H1 (cell line): ENCODE results near the gene ANO6. TPM values are rescaled to one million over a fixed set of nuclear protein-coding genes. Genes with fewer than 3 reads are reported as not detected.
A peak's percentile ranks its signal among the peaks of the same experiment; 100 is the strongest.

ENCODE experiments used
- CTCF ChIA-PET: fragments of 300-600 bp; sonication (Branson Sonifier 250); formaldehyde crosslinking; loops from one replicate; lab custom pipeline; 2021; ENCODE audit not compliant: partially characterized antibody; lab: Charles Lee
- POLR2A ChIA-PET: fragments of 300-600 bp; sonication (Branson Sonifier 250); formaldehyde crosslinking; loops from one replicate; lab custom pipeline; 2021; ENCODE audit warnings: inconsistent platforms; ENCODE audit not compliant: partially characterized antibody; lab: Charles Lee
- DNase-seq, 2 experiments: peaks; one replicate each; pipeline versions ENCODE4 v3.0.0 to v3.0.0-alpha.2; 2010 to 2022; ENCODE audit warnings: low spot score in 2 of 2, low read depth in 1 of 2, mixed read lengths in 1 of 2
- FAIRE-seq: peaks from 2 replicates; lab custom pipeline; 2011; peaks lifted over from hg19 to GRCh38; lab: Jason Lieb, UNC
- H2AFZ ChIP-seq: 2 replicates; pipeline ENCODE4 v1.8.1; 2012; ENCODE audit warnings: low read length, inconsistent platforms
- H2AK5ac ChIP-seq: 2 replicates; pipeline ENCODE4 v1.6.1; 2013; ENCODE audit warnings: low read depth, low read length
- H2BK120ac ChIP-seq: replicated peaks from 2 replicates; pipeline ENCODE3; 2013; ENCODE audit warnings: low read depth, low read length, inconsistent platforms
- H2BK12ac ChIP-seq: 2 replicates; pipeline ENCODE4 v1.6.1; 2013; ENCODE audit warnings: low read depth, low read length
- H2BK15ac ChIP-seq: 2 replicates; pipeline ENCODE4 v1.6.1; 2013; ENCODE audit warnings: low read length
- H2BK20ac ChIP-seq: 2 replicates; pipeline ENCODE4 v1.6.1; 2013; ENCODE audit warnings: low read length
- H2BK5ac ChIP-seq: 2 replicates; pipeline ENCODE4 v1.6.1; 2013; ENCODE audit warnings: low read depth, low read length
- H3K14ac ChIP-seq: 2 replicates; pipeline ENCODE4 v1.6.1; 2013; ENCODE audit warnings: inconsistent platforms; ENCODE audit not compliant: insufficient read length
- H3K18ac ChIP-seq: 2 replicates; pipeline ENCODE4 v1.6.1; 2013; ENCODE audit warnings: low read length; ENCODE audit errors: extremely low read depth
- H3K23ac ChIP-seq: 2 replicates; pipeline ENCODE4 v1.6.1; 2013; ENCODE audit warnings: inconsistent platforms; ENCODE audit not compliant: insufficient read length
- H3K23me2 ChIP-seq: 2 replicates; pipeline ENCODE4 v1.6.1; 2013; ENCODE audit warnings: low read depth, low read length
- H3K27ac ChIP-seq: 2 replicates; pipeline ENCODE4 v1.6.1; 2011; ENCODE audit warnings: low read depth, low read length, inconsistent platforms
- H3K27me3 ChIP-seq, 4 experiments: replicated peaks in 1 of 4; 1 replicate in 1 of 4; 2 replicates in 3 of 4; pipeline versions ENCODE4 v1.6.1 to v1.8.1; 2011 to 2013; ENCODE audit warnings: low read length in 3 of 4, mild to moderate bottlenecking in 3 of 4, inconsistent platforms in 2 of 4, mixed read lengths in 2 of 4, moderate library complexity in 1 of 4; ENCODE audit not compliant: control insufficient read depth in 3 of 4, insufficient read depth in 3 of 4; ENCODE audit errors: extremely low read depth in 1 of 4
- H3K36me3 ChIP-seq, 4 experiments: 2 replicates each; pipeline versions ENCODE4 v1.6.1 to v1.8.1; 2011 to 2013; ENCODE audit warnings: mild to moderate bottlenecking in 4 of 4, low read length in 3 of 4, moderate library complexity in 2 of 4, control low read depth in 1 of 4, inconsistent platforms in 1 of 4; ENCODE audit not compliant: insufficient read depth in 4 of 4, control insufficient read depth in 2 of 4
- H3K4ac ChIP-seq: replicated peaks from 2 replicates; pipeline ENCODE3; 2013; ENCODE audit warnings: low read length, low read depth, mixed read lengths, inconsistent platforms; ENCODE audit not compliant: insufficient read length
- H3K4me1 ChIP-seq, 4 experiments: replicated peaks in 1 of 4; 1 replicate in 1 of 4; 2 replicates in 3 of 4; pipeline versions ENCODE4 v1.6.1 to v1.8.1; 2011 to 2013; ENCODE audit warnings: low read length in 3 of 4, inconsistent platforms in 2 of 4, mixed read lengths in 1 of 4; ENCODE audit not compliant: insufficient read depth in 4 of 4, control insufficient read depth in 3 of 4
- H3K4me2 ChIP-seq, 2 experiments: 2 replicates each; pipeline versions ENCODE4 v1.6.1 to v1.8.1; 2011 to 2013; ENCODE audit warnings: low read depth in 2 of 2, low read length in 2 of 2, control low read depth in 1 of 2, inconsistent platforms in 1 of 2, mild to moderate bottlenecking in 1 of 2; ENCODE audit not compliant: insufficient read depth in 1 of 2
- H3K4me3 ChIP-seq, 4 experiments: fragments of 200-600, 300-600 bp in 1 of 4; sonication (generic), shearing (Covaris generic), sonication (Bioruptor Twin) in 1 of 4; 2 replicates each; pipeline versions ENCODE4 v1.5.1 to v1.8.1; 2011 to 2016; ENCODE audit warnings: low read length in 4 of 4, low read depth in 3 of 4, control low read depth in 2 of 4, inconsistent platforms in 2 of 4, mild to moderate bottlenecking in 2 of 4, mixed read lengths in 1 of 4, moderate library complexity in 1 of 4; ENCODE audit not compliant: insufficient read depth in 2 of 4; ENCODE audit errors: extremely low read depth in 1 of 4
- H3K56ac ChIP-seq: replicated peaks from 2 replicates; pipeline ENCODE3; 2013; ENCODE audit warnings: low read depth, mild to moderate bottlenecking, mixed read lengths, low read length, inconsistent platforms; ENCODE audit not compliant: insufficient read length
- H3K79me1 ChIP-seq: 2 replicates; pipeline ENCODE4 v1.6.1; 2013; ENCODE audit warnings: low read depth, low read length, control low read depth
- H3K79me2 ChIP-seq, 2 experiments: 2 replicates each; pipeline versions ENCODE4 v1.6.1 to v1.8.1; 2012 to 2013; ENCODE audit warnings: low read length in 2 of 2, mild to moderate bottlenecking in 2 of 2, inconsistent platforms in 1 of 2; ENCODE audit not compliant: insufficient read depth in 2 of 2, control insufficient read depth in 1 of 2
- H3K9ac ChIP-seq, 4 experiments: replicated peaks in 1 of 4; 1 replicate in 1 of 4; 2 replicates in 3 of 4; pipeline versions ENCODE4 v1.6.1 to v1.8.1; 2011 to 2013; ENCODE audit warnings: low read depth in 3 of 4, low read length in 3 of 4, control low read depth in 2 of 4, mild to moderate bottlenecking in 2 of 4, moderate library complexity in 2 of 4, inconsistent platforms in 1 of 4; ENCODE audit errors: extremely low read depth in 1 of 4
- H3K9me3 ChIP-seq, 2 experiments: 2 replicates each; pipeline versions ENCODE4 v1.6.1 to v1.8.1; 2012 to 2013; ENCODE audit warnings: mild to moderate bottlenecking in 2 of 2, moderate library complexity in 2 of 2, control low read depth in 1 of 2, inconsistent platforms in 1 of 2, low read depth in 1 of 2, low read length in 1 of 2, mixed read lengths in 1 of 2; ENCODE audit not compliant: insufficient read depth in 2 of 2
- H4K20me1 ChIP-seq, 2 experiments: replicated peaks in 1 of 2; 2 replicates each; pipeline versions ENCODE3 to v1.8.1; 2011 to 2013; ENCODE audit warnings: inconsistent platforms in 2 of 2, low read length in 2 of 2, mild to moderate bottlenecking in 1 of 2; ENCODE audit not compliant: insufficient read depth in 2 of 2, control insufficient read depth in 1 of 2
- H4K5ac ChIP-seq: 2 replicates; pipeline ENCODE4 v1.6.1; 2013; ENCODE audit warnings: low read length, low read depth, mixed read lengths, inconsistent platforms; ENCODE audit not compliant: insufficient read length
- H4K8ac ChIP-seq: 2 replicates; pipeline ENCODE4 v1.8.0; 2013; ENCODE audit warnings: mild to moderate bottlenecking, moderate library complexity, low read length, inconsistent platforms; ENCODE audit not compliant: insufficient read depth; ENCODE audit errors: extremely low read depth
- H4K91ac ChIP-seq: replicated peaks from 2 replicates; pipeline ENCODE3; 2013; ENCODE audit warnings: low read length, mixed read lengths, inconsistent platforms; ENCODE audit not compliant: insufficient read length
- ASH2L ChIP-seq: fragments of 200-600, 300-600 bp; sonication (generic); IDR thresholded peaks from one replicate; pipeline ENCODE4 v1.7.1; 2017; ENCODE audit warnings: low read length
- BACH1 ChIP-seq: IDR thresholded peaks from 2 replicates; pipeline ENCODE4 v1.6.1; 2012; ENCODE audit warnings: low read length, improper control_type of control experiment
- NANOG ChIP-seq: IDR thresholded peaks from 2 replicates; pipeline ENCODE4 v1.6.1; 2011; ENCODE audit warnings: low read length, low read depth, mild to moderate bottlenecking, inconsistent platforms; ENCODE audit not compliant: insufficient read depth, poor library complexity, severe bottlenecking
- RFX5 ChIP-seq: IDR thresholded peaks from 2 replicates; pipeline ENCODE4 v1.6.1; 2011; ENCODE audit warnings: low read depth, low read length, improper control_type of control experiment, borderline replicate concordance
- RNF2 ChIP-seq: fragments of 200-900, 300-1000 bp; sonication (generic); IDR thresholded peaks from 2 replicates; pipeline ENCODE4 v1.7.1; 2016; ENCODE audit warnings: borderline replicate concordance, low read depth, mild to moderate bottlenecking, antibody characterized with exemption, low read length; ENCODE audit not compliant: poor library complexity, severe bottlenecking; ENCODE audit errors: missing control alignments
- ZNF274 ChIP-seq: IDR thresholded peaks from 2 replicates; pipeline ENCODE4 v1.7.0; 2012; ENCODE audit warnings: low read length, borderline replicate concordance; ENCODE audit errors: extremely low read depth
- WGBS, 2 experiments: shearing (Covaris generic) in 1 of 2; methylation state at CpG; one replicate each; pipeline versions ENCODE4 v1.1.6 to v1.1.7; 2013 to 2015; ENCODE audit warnings: low lambda C conversion rate in 2 of 2, mixed read lengths in 2 of 2, inconsistent platforms in 1 of 2, low coverage in 1 of 2, missing lambda C conversion rate in 1 of 2; ENCODE audit not compliant: insufficient replicate concordance in 2 of 2, insufficient coverage in 1 of 2, insufficient read length in 1 of 2; ENCODE audit errors: extremely low coverage in 1 of 2, missing lambda C conversion rate in 1 of 2; 5-methylcytosine and 5-hydroxymethylcytosine counted together
- polyA plus RNA-seq, 7 experiments: library from polyadenylated mRNA; depleted of rRNA in 3 of 7; stranded (reverse) in 5 of 7; unstranded in 2 of 7; fragments of >200 nt in 5 of 7; fragments of 200-250 nt in 2 of 7; gene quantifications; 1 replicate in 5 of 7; 2 replicates in 1 of 7; 4 replicates in 1 of 7; pipeline versions ENCODE4 v1.2.1 to v1.2.3, GENCODE V29; 2011 to 2013; ENCODE audit warnings: missing spikeins in 2 of 7, mixed read lengths in 2 of 7
- total RNA-seq: library from RNA; stranded (reverse); fragmentation: NEBNext Ultra II Directional; extraction: Animal tissue kit (Norgen Biotek cat#: 25700); gene quantifications from 2 replicates; pipeline ENCODE4 v1.2.1, GENCODE V29; 2021
- TF ChIP-seq, protein P1 (sequence below): IDR thresholded peaks from 2 replicates; pipeline ENCODE4 v1.6.1; 2011; ENCODE audit warnings: low read depth, mild to moderate bottlenecking, low read length; ENCODE audit not compliant: insufficient read depth
- TF ChIP-seq, protein P2 (sequence below), 3 experiments: IDR thresholded peaks; 1 replicate in 2 of 3; 2 replicates in 1 of 3; pipeline versions ENCODE4 v1.5.1 to v1.6.1; 2011; ENCODE audit warnings: low read length in 3 of 3, mild to moderate bottlenecking in 3 of 3, inconsistent platforms in 2 of 3, low read depth in 1 of 3, moderate library complexity in 1 of 3; ENCODE audit not compliant: insufficient read depth in 1 of 3; ENCODE audit errors: control extremely low read depth in 1 of 3

ANO6 gene
- total and polyA plus RNA-seq, 2 of the 8 experiments (the other 6 are each of a cell fraction or from before 2014, with no cell fraction given), result 15.1 to 39.7 TPM

DNA sequence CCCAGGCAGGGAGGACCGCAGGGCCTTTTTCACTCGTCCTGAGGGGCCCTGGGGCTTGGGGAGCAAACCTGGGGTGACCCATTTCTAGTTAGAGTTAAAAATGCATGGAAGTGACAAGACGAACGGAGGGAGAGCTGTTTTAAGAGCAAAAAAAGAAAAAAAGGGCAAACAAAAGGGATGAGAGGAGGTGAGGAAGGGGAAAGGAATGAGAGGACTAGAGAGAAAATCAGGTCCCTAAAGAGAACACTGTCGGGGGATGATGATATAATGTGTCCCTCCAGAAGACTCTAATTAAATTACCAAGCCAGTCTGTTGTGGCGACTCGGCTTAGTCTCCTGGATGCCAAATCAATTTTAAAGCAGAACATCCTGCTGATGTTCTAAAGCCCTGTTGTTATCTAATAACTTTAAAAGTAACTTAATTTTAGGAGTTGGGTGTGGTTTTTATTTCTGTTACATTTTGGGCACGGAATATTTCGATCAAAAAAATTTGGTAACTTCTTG lies 1.1 kb downstream of the ANO6 start:
- no peak for DNase-seq
- H3K4me3 ChIP-seq, result peak overlapping the region; percentile 70 to 98 (median 84)
- WGBS, 2 experiments, result 11% methylated on average over 9 of the region's 9 CpGs; no CpG with 5 or more reads in 1 of the 2 experiments
- H3K4ac ChIP-seq, result no peak overlapping the region
- no peaks in the 10 kb centered on the region for H3K27me3 ChIP-seq
- no peak overlapping the region for H2BK15ac ChIP-seq
- peak overlapping the region in 3 of 4 experiments; percentile 67 to 90 (median 78); a peak in 5 of 7 replicates for H3K9ac ChIP-seq
- H3K4me2 ChIP-seq, result peak overlapping the region; percentile 94 to 98
- H2BK20ac ChIP-seq, result no peak overlapping the region
- CTCF ChIA-PET, result interaction anchor here (1.0 to 2.0 kb wide), 6 partner anchors 10 to 171 kb away, joined by 3 to 10 read pairs (median 4); no protein-coding TSS in a partner anchor
- 0 out of 2 replicates have a peak overlapping the region, but pooled peaks have one; percentile 69 for H2BK5ac ChIP-seq
- peaks cover 6 to 50% of the 10 kb centered on the region in 2 experiments for H3K79me2 ChIP-seq
- H4K8ac ChIP-seq, result no peak overlapping the region
- H3K4me1 ChIP-seq, result peaks cover 0 to 21% (median 11%) of the 10 kb centered on the region in 4 experiments; a peak in 5 of 7 replicates
- H3K23me2 ChIP-seq, result peaks cover 4% of the 10 kb centered on the region
- FAIRE-seq, result no peak
- POLR2A ChIA-PET, result interaction anchor here (0.7 to 7.5 kb wide), 9 partner anchors 12 to 57 kb away, joined by 3 to 75 read pairs (median 4); no protein-coding TSS in a partner anchor
- peak overlapping the region; percentile 32 for H4K5ac ChIP-seq
- peak overlapping the region; percentile 14 for H3K56ac ChIP-seq
- H3K18ac ChIP-seq, result no peak overlapping the region
- no peaks in the 10 kb centered on the region; the same call in 1 of the 2 replicates for H3K79me1 ChIP-seq
- no peaks in the 10 kb centered on the region for H4K20me1 ChIP-seq
- no peak overlapping the region for H2BK120ac ChIP-seq
- H3K36me3 ChIP-seq, result no peaks in the 10 kb centered on the region
- no peak overlapping the region for H4K91ac ChIP-seq
- no peak overlapping the region for H3K14ac ChIP-seq
- no peak overlapping the region for H3K23ac ChIP-seq
- no peak overlapping the region; the same call in 1 of the 2 replicates for H2AFZ ChIP-seq
- H2BK12ac ChIP-seq, result no peak overlapping the region
- no peak overlapping the region for H2AK5ac ChIP-seq
- H3K27ac ChIP-seq, result no peak overlapping the region
- H3K9me3 ChIP-seq, result no peaks in the 10 kb centered on the region
- TF ChIP-seq ASH2L (no peak), RFX5 (no peak), ZNF274 (no peak), RNF2 (no peak), NANOG (no peak), BACH1 (no peak)
- TF ChIP-seq, protein P1, sequence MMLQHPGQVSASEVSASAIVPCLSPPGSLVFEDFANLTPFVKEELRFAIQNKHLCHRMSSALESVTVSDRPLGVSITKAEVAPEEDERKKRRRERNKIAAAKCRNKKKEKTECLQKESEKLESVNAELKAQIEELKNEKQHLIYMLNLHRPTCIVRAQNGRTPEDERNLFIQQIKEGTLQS, result no peak
- TF ChIP-seq, protein P2, sequence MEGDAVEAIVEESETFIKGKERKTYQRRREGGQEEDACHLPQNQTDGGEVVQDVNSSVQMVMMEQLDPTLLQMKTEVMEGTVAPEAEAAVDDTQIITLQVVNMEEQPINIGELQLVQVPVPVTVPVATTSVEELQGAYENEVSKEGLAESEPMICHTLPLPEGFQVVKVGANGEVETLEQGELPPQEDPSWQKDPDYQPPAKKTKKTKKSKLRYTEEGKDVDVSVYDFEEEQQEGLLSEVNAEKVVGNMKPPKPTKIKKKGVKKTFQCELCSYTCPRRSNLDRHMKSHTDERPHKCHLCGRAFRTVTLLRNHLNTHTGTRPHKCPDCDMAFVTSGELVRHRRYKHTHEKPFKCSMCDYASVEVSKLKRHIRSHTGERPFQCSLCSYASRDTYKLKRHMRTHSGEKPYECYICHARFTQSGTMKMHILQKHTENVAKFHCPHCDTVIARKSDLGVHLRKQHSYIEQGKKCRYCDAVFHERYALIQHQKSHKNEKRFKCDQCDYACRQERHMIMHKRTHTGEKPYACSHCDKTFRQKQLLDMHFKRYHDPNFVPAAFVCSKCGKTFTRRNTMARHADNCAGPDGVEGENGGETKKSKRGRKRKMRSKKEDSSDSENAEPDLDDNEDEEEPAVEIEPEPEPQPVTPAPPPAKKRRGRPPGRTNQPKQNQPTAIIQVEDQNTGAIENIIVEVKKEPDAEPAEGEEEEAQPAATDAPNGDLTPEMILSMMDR (IDR thresholded peaks at IDR 0.05; ENCODE audit: control extremely low read depth in 1 of 3, insufficient read depth in 1 of 3, low read depth in 1 of 3, low read length in 3 of 3), result no peak
